Left kidney (tissue), 8 donors: ENCODE results near the gene SH3GLB1. TPM values are rescaled to one million over a fixed set of nuclear protein-coding genes. Genes with fewer than 3 reads are reported as not detected.
"Not testable (repeated sequence)": the region's sequence is repeated elsewhere in the genome, so short reads cannot be mapped to it uniquely, and the experiment has no call there.

Source experiments
- DNase-seq: peaks from one replicate; pipeline ENCODE4 v3.0.0-alpha.2; 2013
- long read RNA-seq, 8 donors: transcript quantifications; one replicate each; lab custom pipeline, GENCODE V29; 2026
- polyA plus RNA-seq: library from polyadenylated mRNA; unstranded; fragments of 120-200 nt; gene quantifications from one replicate; pipeline ENCODE4 v1.2.1, GENCODE V29; 2013; ENCODE audit not compliant: insufficient read length

The SH3GLB1 gene
- 88.2 TPM for polyA plus RNA-seq
- long read RNA-seq, donor 1, full-length matches to known transcripts = 25 of 31 reads
- long read RNA-seq, donor 1, partial matches to known transcripts = 6 of 31 reads
- long read RNA-seq, donor 1, other reads (novel, unspliced or antisense) = 0 of 31 reads
- long read RNA-seq, donor 2, full-length matches to known transcripts = 14 of 14 reads
- long read RNA-seq, donor 2, partial matches to known transcripts = 0 of 14 reads
- long read RNA-seq, donor 2, other reads (novel, unspliced or antisense) = 0 of 14 reads
- long read RNA-seq, donor 3, full-length matches to known transcripts = 11 of 11 reads
- long read RNA-seq, donor 3, partial matches to known transcripts = 0 of 11 reads
- long read RNA-seq, donor 3, other reads (novel, unspliced or antisense) = 0 of 11 reads
- long read RNA-seq, donor 4, full-length matches to known transcripts = 1 of 1 reads
- long read RNA-seq, donor 4, partial matches to known transcripts = 0 of 1 reads
- long read RNA-seq, donor 4, other reads (novel, unspliced or antisense) = 0 of 1 reads
- long read RNA-seq, donor 5, full-length matches to known transcripts = 35 of 35 reads
- long read RNA-seq, donor 5, partial matches to known transcripts = 0 of 35 reads
- long read RNA-seq, donor 5, other reads (novel, unspliced or antisense) = 0 of 35 reads
- long read RNA-seq, donor 6, full-length matches to known transcripts = 16 of 23 reads
- long read RNA-seq, donor 6, partial matches to known transcripts = 7 of 23 reads
- long read RNA-seq, donor 6, other reads (novel, unspliced or antisense) = 0 of 23 reads
- long read RNA-seq, donor 7, full-length matches to known transcripts = 34 of 34 reads
- long read RNA-seq, donor 7, partial matches to known transcripts = 0 of 34 reads
- long read RNA-seq, donor 7, other reads (novel, unspliced or antisense) = 0 of 34 reads
- long read RNA-seq, donor 8, full-length matches to known transcripts = 12 of 12 reads
- long read RNA-seq, donor 8, partial matches to known transcripts = 0 of 12 reads
- long read RNA-seq, donor 8, other reads (novel, unspliced or antisense) = 0 of 12 reads

DNA sequence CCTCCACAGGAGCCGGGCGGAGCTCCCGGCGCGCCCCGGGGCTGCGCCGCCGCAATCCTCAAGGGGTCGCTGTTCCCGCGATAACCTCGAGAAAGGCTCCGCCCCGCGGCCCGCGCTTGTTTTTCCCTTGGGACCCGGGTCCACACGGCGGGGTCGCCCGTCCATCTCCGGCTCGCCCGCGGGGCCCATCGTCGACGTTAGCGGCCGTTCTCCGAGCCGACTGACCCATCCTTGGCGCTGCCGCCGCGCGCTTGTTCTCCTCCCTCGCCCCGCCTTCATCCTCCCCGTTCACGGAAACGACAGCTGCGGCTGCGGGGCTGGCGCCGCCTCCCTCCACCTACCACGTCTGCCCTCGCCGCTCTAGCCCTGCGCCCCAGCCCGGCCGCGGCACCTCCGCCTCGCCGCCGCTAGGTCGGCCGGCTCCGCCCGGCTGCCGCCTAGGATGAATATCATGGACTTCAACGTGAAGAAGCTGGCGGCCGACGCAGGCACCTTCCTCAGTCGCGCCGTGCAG, at the start of gene SH3GLB1:
Gene SH3GLB1 (plus strand): TSS at position 119 of the 514 bp plus-strand sequence. CDS start 324 bp downstream, at position 443.
- peak; percentile 90 for DNase-seq

DNA sequence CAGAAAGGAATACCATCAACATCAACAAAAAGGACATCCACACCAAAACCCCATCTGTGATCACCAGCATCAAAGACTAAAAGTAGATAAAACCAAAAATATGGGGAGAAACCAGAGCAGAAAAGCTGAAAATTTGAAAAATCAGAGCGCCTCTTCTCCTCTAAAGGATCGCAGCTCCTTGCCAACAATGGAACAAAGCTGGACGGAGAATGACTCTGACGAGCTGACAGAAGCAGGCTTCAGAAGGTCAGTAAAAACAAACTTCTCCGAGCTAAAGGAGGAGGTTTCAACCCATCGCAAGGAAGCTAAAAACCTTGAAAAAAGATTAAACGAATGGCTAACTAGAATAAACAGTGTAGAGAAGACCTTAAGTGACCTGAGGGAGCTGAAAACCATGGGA, 46.0 kb upstream of the SH3GLB1 start:
- DNase-seq = not testable (repeated sequence)

DNA sequence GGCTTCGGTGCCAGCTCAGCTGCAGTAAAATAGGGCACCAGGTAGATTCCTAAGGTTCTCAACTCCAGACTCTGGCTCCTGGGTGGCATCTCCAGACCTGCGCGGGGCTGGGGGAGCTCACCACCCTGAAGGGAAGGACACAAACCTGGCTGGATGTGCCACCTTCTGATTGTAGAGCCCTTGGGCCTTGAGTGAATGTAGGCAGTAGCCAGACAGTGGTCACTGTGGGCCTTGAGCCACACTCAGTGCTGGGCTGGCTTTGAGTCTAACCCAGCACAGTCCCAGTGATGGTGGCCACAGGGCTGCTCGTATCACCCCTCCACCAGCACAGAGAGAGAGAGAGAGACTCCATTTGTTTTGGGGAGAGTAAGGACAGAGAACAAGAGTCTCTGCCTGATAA, 38.0 kb upstream of the SH3GLB1 start:
- DNase-seq = no peak

DNA sequence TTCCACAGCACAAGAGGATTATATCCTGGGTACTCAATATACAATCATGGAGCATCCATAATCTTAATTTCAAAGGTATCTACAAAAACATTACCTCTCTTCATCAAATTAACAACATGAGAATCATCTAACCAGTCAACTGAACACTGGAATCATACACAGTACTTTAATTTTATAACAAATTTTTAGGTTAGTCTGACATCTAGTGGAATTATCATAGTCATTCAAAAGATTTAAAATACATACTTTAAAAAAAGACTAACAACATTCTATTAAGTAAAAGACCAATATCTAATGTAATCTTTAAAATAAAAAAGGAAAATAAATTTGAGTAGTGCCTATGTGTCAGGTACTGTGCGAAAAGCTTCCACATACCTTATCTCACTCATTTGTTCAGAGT, 16.8 kb upstream of the SH3GLB1 start:
- no peak for DNase-seq

DNA sequence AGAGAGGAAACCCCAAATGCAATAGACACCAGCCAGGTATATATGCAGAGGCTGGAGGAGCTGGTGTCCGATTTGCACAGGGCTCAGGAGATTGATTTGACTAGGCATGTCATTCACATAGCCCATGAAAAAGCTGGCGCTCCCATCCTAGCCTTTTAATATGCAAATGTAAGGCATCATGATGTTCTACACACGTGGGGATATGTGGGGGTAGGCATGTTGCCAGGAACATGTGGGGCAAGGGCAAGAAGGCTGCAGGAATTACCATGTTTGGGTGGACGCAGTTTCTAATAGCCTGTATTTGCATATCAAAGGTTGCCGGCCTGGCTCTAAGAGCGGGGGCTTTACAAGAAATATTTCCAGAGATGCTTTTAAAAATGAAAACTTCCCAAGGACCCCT, 11.7 kb upstream of the SH3GLB1 start:
- no peak for DNase-seq

DNA sequence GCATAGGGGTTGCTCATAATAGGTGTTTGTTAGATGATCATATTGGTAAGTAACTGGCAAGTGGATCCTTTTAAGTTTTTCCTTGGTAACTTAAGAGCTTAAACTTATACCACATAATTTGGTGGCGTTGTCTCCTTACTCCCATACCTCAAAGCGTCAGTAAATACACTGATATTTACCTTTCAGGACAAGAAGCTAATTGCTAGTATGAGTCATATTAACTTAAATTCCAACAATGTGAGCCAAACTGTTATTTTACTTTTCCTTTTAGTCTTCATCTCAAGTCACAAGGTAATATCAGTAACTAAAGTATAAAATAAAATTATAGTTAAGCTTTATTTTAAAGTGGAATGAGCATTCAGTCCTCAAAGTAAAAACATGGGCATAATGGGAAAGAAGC, 9.0 kb upstream of the SH3GLB1 start:
- DNase-seq = no peak

DNA sequence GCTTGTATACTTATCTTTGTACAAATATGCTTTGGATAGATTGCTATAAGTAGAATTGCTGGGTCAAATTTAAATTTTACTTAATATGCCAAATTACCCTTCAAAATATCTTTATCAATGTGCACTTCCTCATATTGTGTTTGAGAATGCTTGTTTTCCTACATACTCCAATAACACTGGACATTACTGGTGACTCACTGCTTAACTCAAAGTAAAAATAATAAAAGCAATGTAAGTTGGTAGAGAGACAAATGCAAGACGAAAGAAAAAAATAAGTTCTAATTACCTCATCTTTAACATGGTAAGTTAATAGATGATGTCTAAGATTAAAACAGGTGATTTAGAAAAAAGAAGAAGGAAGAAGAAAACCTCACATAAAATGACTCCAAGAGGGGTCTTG, 7.9 kb upstream of the SH3GLB1 start:
- no peak for DNase-seq

DNA sequence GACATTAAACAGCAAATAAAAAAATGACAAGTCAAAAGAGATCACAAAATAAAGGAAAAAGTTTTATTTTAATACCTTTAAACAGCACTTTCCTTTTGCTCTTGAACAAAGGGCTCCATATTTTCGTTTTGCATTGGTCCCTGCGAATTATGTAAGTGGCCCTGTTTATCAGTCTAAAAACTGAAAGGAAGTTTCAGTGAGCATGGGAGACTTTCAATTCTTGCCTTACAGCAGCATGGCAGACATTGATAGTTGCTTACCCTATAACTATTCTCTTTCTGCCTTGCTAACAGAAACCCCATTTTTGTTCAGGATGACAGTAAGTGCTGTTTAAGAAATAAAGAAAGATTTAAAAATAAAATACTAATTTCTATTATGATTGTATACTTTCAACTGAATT, 5.2 kb upstream of the SH3GLB1 start:
- no peak for DNase-seq

DNA sequence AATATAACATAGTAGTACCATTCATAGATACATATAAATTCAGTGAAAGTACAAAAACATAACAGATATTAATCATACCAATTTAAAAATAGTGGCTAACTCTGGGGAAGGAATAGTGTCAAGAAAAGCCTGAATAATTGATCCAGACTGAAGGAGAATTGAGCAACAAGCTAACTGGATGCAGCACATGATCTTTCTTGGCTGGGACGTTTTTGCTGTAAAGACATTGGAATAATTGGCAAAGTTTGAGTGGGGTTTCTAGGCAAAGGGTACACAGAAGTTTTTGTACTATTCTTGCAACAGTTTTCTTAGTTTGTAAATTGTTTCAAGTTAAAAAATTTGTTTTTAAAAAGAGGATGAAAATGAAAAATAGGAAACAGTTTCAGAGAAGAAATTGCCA, 2.6 kb upstream of the SH3GLB1 start:
- no peak for DNase-seq

DNA sequence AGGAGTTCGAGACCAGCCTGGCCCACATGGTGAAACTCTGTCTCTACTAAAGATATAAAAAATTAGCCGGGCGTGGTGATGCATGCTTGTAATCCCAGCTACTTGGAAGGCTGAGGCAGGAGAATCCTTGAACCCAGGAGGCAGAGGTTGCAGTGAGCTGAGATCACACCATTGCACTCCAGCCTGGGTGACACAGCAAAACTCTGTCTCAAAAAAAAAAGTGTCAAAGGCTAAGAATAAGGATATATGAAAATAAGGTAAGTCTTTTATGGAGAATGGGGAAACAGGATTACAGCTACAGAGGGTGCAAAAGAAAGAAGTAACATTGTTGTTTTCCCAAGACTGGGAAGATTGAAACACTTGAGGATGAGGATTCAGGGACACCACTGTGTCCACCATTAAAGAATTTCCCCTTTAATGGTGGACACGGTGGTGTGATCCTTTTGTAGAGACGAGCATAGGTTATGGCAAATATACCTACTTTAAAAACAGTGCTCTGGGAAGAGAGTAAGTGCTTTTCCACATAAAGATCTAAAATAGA, 1.4 kb upstream of the SH3GLB1 start:
- not testable (repeated sequence) for DNase-seq

DNA sequence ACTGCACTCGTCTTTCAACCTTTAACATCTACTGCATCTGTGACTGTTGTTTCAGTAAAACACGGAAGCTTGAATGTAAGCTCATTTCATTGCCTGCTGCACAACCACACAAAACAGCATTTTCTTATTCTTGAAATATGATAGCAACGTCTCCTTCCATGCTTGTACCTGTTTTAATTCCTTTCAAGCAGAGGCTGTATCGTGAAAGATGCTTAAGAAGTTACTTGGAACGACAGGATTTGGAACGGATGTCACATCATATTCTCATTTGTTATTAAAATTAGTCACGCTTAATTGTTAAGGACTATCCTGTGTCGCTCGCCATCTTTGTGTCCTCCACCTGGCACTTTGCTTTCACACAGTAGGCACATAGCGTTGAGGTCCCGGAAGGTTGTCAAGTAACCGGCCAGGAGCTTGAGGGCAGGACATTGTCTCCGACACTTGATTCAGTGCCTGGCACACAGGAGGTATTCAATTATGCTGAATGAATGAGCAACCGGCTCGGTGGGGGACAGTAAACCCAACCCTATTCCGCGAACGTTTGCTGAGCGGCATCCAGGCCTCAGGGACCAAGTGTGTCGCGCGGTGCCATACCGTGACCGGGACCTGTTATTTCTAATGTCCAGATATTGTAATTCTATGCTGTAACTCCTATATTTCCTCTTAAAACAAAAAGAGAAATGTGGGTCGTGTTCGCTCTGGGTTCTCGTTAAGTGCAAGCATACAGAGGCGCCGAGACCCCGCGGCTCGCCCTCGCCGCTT, 499 bp upstream of the SH3GLB1 start:
- no peak for DNase-seq

DNA sequence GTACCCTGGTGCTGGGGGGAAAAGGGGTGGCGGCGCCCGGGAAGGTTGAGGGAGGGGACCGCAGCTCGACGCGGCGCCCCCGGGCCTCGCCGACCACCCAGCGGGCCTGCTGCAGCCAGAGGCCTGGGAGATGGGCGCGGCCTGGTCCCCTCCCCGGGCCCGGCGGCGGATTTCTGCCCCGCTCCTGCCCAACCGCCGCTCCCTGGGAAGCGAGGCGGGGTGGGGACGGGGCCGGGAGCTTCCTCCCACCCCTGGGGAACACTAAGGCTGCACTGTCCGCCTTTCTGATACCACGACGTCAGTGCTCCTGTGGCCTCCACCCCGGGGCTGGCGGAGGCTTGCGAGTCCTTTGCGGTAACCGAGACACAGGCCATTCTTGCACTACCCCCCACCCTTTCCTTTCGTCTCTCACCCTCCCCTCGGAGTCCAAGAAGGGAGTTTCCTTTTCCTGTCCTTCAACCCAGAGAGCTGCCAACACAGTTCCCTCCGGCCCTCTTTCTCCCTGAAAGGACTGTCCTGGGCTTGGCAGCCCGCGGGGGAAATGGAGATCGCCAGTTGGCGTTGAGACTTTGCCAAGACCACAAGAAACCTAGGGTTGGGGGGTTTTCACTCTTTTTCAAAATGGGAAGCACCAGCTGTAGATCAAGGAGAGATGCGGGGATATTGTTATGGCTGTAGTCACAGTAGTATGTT, 742 bp downstream of the SH3GLB1 start:
- peak; percentile 60 for DNase-seq

DNA sequence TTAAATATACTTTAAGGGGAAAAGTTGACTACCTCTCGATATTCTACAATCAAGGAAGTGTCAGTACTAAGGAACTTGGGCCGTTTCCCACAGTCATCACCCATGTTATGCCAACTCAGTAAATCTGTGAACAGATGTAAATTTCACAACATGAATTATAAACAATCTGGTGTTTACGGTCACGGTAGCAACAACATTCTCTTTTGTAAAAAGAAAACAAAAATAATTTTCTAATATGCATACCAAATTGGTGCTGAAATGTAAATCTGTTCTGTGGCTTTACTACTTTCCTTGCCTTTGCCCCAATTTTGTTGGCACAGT, 1.2 kb downstream of the SH3GLB1 start:
- peak; percentile 6 for DNase-seq

DNA sequence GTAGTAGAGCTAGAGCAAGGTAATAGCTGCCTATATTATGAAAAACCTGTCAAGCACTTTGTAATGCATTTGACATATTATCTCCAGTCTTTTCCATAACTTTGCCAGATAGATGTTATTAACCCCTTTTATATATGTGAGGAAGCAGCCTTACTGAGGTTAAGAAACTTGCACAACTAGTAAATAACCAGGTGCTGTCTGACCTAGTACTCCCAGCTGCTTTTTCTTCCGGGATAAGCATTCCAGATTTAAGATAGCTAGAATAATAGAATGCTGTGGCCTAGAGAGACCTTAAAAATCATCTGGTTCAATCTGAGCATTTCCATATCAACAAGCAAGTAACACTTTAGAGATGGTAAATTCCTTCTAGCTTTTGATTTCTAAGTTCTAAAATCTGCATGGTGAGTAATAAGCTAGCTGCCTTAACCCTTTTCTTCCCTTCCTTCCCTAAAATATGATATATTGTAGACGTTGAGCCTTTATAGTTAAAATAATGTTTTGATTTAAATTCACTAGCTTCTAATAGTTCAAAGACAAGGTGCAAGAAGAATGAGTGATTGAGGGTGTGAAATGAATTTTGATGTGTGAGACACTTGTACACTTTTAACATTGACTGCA, 1.8 kb downstream of the SH3GLB1 start:
- DNase-seq = peak; percentile 5

DNA sequence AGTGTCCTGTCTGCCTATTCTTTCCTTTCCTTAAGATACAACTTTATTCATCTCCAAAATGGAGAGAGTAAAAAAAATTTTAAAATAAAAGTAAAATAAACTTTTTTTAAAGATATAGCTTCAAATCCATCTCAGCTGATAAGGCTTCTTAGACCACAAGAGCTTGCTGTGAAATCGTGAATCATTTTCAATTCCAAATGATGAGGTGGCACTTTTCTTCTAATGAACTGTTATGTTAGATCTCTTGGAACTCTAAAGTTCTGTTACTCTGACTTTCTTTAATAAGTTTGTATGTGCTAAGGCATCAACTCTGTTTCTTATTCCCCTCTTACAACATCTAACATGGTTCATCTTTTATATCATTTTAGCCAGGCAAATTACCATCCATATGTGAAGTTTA, 4.5 kb downstream of the SH3GLB1 start:
- DNase-seq = no peak

DNA sequence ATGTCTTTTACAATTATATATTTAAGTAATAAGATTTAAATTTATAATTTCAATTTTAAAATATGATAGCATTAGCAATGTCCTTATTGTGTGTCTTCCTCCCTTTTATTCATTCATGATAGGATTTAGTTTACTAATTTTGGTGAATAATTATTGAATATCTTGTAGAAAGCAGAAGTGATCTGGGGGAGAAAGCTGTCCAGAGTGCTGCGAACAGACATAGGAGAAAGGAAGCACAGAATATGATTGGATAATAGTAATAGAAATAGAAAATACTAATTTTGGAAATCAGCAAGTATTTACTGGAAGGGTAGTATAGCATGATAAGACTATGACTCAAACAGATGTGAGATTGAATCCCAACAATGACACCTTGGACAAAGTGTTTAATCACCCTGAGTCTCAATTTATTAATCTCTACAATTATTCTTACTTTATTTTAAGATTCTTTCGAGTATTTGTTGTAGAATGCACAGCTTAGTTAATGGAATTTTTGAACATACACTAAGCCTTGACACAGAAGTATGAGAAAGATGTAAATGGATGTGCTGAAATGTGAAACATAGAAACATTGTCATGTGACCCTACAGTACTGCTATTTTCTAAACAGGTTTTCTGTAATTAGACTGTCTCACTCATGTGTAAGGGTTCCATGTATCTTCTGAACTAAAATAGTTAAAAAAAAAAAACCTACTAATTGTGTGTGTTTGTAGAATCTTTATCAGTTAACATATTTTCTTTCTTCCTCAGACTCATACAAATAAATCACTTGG, 7.9 kb downstream of the SH3GLB1 start:
- no peak for DNase-seq

DNA sequence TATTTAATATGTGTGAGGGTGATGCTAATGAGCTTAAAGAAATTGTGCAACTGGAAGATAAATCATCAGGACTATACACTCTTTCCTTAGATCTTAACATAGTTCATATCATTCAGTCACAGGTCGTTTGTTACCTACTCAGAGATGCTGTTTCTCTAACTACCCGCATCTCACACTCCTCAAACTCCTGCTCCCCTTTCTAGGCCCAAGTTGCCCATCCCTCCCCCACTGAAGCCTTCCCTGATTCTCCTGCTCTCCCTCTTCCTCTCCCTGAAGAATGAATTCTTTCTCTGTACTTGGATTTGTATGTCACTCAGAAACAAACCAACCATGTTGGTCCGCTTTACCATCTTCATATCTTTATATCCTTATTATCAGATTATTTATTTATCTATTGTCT, 9.1 kb downstream of the SH3GLB1 start:
- DNase-seq = no peak

DNA sequence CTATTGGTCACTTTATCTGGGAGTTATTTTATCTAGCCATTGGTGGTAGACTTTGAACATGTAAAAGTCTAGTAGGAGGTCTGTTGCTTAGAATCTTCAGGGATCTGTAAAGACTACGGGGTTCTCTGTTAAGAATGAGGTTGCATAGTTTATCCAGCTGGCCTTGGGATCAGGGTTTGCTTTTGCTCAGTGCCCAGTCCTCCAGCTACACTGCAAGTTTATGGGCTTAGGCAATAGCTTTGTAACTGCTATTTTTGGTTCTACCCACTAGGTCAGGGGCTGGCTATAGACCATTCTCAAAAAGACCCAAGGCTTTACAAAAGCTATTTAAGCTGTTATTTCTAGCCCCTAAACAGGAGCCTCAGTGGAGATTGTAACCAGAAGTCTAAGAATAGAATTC, 9.8 kb downstream of the SH3GLB1 start:
- DNase-seq = no peak

DNA sequence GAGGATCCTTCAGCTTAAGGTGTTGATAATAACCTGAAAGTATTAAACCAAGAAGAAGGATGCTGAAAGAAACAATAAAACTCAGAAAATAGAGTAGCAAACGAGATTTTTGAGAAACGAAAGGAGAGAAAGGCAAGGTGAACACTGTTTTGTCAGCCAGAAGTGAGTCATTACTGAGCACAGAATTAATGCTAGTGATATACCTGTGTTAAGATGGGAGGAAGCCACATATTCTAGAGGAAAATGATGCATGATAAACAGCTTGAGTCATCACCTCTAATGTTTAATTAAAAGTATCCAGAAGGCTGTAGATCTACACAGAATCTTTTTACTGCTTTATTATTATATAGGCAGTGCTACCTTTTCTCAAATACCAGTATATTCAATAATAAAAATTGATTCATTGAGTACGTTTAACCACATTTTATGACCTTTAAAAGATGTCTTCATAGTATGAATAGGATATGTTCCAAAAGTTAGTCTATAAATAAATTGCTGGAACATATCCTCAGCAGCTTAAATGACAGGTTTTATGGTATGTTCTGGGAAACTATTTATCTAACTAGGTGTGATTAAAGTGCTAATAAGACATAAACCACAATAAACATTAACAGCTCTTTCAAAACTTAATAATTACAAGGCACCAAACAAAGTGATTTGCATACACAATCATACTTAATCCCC, 10.3 kb downstream of the SH3GLB1 start:
- no peak for DNase-seq
